Activated CD4-positive, alpha-beta T cell treated with anti-CD3 and anti-CD28 coated beads for 1 hour (primary cell): ENCODE measurements around the gene CHGA.

Experiments
- DNase-seq: peaks from one replicate; pipeline ENCODE4 v3.0.0-alpha.2; 2020

CHGA gene

GRCh38 chr14:92922883-92923743 is at the start of gene CHGA:
Gene CHGA (plus strand): TSS chr14:92923150. CDS start chr14:92923360, 210 bp downstream.
- DNase-seq = no peak

- DNase-seq = no peak
Observed at GRCh38 chr14:92874962-92875661, 47.8 kb upstream of the CHGA start.

GRCh38 chr14:92877757-92878431 is 45.1 kb upstream of the CHGA start:
- no peak for DNase-seq

GRCh38 chr14:92880351-92880750 is 42.6 kb upstream of the CHGA start:
- DNase-seq = no peak

- DNase-seq = no peak
Observed at GRCh38 chr14:92880851-92881250, 42.1 kb upstream of the CHGA start.

GRCh38 chr14:92883066-92883465 is 39.9 kb upstream of the CHGA start:
- DNase-seq = no peak

- DNase-seq = no peak
Observed at GRCh38 chr14:92884410-92884809, 38.5 kb upstream of the CHGA start.

GRCh38 chr14:92885279-92886061 is 37.5 kb upstream of the CHGA start:
- DNase-seq = no peak

- no peak for DNase-seq
Observed at GRCh38 chr14:92886337-92886736, 36.6 kb upstream of the CHGA start.

- no peak for DNase-seq
Observed at GRCh38 chr14:92887157-92887556, 35.8 kb upstream of the CHGA start.

- DNase-seq = no peak
Observed at GRCh38 chr14:92888896-92889295, 34.1 kb upstream of the CHGA start.

- DNase-seq = no peak
Observed at GRCh38 chr14:92890830-92891588, 31.9 kb upstream of the CHGA start.

GRCh38 chr14:92892589-92892988 is 30.4 kb upstream of the CHGA start:
- DNase-seq = no peak

GRCh38 chr14:92895352-92895878 is 27.5 kb upstream of the CHGA start:
- no peak for DNase-seq

- DNase-seq = no peak
Observed at GRCh38 chr14:92897922-92898565, 24.9 kb upstream of the CHGA start.

- no peak for DNase-seq
Observed at GRCh38 chr14:92898566-92899131, 24.3 kb upstream of the CHGA start.

- no peak for DNase-seq
Observed at GRCh38 chr14:92900660-92901059, 22.3 kb upstream of the CHGA start.

GRCh38 chr14:92902191-92902590 is 20.8 kb upstream of the CHGA start:
- no peak for DNase-seq

- no peak for DNase-seq
Observed at GRCh38 chr14:92902726-92903125, 20.2 kb upstream of the CHGA start.

GRCh38 chr14:92903359-92903758 is 19.6 kb upstream of the CHGA start:
- no peak for DNase-seq

GRCh38 chr14:92905667-92906066 is 17.3 kb upstream of the CHGA start:
- DNase-seq = no peak
